ENCODE measurements around the gene MED1.

DNA sequence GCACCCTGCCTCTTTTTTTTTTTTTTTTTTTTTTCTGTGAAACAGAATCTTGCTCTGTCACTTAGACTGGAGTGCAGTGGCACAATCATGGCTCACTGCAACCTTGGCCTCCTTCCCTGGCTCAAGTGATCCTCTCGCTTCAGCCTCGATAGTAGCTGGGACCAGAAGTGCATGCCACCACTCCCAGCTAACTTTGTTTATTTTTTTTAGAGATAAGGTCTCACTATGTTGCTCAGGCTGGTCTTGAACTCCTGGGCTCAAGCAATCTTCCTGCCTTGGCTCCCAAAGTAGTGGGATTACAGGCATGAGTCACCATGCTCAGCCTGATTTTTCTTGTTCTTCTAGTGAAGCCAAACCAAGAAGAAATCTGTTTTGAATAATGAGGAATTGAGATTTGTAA, 35.2 kb upstream of the MED1 start:
- TF ChIP-seq, protein P1, sequence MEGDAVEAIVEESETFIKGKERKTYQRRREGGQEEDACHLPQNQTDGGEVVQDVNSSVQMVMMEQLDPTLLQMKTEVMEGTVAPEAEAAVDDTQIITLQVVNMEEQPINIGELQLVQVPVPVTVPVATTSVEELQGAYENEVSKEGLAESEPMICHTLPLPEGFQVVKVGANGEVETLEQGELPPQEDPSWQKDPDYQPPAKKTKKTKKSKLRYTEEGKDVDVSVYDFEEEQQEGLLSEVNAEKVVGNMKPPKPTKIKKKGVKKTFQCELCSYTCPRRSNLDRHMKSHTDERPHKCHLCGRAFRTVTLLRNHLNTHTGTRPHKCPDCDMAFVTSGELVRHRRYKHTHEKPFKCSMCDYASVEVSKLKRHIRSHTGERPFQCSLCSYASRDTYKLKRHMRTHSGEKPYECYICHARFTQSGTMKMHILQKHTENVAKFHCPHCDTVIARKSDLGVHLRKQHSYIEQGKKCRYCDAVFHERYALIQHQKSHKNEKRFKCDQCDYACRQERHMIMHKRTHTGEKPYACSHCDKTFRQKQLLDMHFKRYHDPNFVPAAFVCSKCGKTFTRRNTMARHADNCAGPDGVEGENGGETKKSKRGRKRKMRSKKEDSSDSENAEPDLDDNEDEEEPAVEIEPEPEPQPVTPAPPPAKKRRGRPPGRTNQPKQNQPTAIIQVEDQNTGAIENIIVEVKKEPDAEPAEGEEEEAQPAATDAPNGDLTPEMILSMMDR (conservative IDR thresholded peaks at IDR 0.05; ENCODE audit: low read depth, low read length), result no peak
- TF ChIP-seq EZH2 (IDR thresholded peaks at IDR 0.05; ENCODE audit: borderline replicate concordance, low read depth, low read length, poor library complexity, severe bottlenecking), result no peak
